HG03442 (cell line): Measurements from ENCODE around the gene SH3GL2.

ENCODE experiments used
- ATAC-seq: cut with Tn5 transposase; IDR thresholded peaks from one replicate; pipeline ENCODE4 v1.9.1; 2021; ENCODE audit warnings: mild to moderate bottlenecking, moderate library complexity; ENCODE audit not compliant: unreplicated experiment

Gene SH3GL2

DNA sequence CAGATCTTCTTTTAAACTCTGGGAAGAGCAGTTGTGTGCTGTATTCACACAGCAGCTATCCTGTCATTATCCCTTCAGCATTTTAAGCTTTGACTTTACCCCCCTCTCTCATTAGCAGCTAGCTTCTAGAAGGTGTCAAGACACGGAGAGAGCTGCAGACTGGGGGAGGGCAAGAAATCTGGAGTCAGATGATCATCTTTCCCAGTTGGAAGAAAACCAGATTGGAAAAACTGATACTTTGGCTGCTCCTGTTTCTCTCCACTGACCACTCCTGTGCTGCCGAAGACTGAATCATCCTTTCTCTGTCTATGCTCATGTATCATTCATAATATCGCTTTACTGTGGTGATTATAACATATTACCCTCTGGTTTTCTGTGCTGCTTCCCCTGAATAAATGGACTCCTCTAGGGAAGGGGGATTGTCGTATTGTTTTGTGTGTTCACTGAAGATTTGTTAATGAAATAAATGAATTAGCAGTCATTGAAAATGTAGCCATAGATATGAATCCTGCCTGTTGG, 75.1 kb downstream of the SH3GL2 start:
- ATAC-seq = no peak

DNA sequence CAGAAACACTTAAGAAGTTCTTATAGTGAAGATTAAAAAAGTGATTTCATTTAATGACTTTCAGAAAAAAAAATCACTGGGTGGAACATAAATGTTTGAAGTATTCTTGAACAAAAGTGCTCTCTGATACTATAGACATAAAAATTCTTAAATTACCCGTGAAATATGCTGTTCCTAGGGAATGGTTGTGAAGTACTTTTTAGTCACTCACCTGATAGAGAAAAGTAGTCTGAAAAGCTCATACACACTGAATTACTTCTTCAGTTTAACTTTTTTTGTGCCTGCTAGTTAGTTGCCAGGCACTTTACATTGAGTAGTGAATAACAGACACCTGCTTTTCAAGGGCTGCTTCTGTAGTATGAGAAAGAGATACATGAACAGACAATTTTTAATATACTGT, 78.0 kb downstream of the SH3GL2 start:
- no peak for ATAC-seq

DNA sequence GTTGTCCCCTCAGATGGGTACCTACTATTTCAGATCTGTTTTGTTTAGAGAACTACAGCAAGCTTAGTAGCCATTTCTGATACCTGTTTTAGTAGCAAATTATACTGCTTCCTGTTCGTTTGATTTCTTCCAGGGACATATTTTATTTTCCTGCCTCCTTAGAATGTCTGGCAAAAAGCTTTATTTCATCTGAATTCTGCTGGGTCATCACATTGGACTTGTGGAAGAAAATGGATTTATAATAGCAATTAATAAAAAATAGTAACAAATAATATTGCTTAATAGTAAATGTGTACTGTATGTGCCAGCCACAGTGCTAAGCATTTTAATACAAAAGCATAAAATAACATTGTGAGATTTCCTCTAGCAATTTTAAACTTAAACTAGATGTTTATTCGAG, 79.4 kb downstream of the SH3GL2 start:
- no peak for ATAC-seq

DNA sequence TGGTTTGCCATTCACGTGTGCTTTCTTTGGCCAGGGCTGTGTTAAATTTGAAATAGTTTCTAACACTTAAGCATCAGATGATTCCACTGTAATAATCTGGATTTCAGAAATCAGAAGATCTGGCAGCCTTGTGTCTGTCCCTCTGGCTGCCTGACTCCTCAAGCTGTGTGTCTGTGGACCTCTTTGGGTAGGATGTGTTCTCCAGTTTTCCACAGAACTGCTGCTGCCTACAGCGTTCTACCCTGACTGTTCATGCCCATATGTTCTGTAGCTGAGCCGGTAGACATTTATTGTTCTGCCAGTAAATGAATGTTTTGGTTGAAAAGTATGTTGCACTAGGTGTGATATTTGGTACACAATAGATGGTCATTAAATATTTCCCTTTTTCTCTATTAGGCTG, 81.3 kb downstream of the SH3GL2 start:
- ATAC-seq = no peak

DNA sequence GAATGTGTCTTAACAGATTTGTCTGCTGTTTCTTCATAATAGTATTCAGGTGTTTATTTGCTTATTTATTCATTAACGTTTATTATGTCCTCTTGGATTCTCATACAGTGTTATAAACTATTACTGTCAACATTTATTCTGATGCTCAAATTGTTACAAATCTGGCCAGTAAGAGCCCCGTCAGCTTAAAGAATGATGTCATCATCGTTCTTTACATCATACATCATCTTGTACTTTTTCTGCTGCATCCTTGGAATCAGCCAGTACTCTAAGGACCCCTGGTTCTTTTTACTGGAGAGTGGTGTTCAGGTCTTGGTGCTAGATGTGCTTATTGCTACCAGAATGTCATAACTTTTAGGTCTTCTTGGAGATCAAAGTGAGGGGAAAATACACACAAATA, 86.6 kb downstream of the SH3GL2 start:
- ATAC-seq = no peak

DNA sequence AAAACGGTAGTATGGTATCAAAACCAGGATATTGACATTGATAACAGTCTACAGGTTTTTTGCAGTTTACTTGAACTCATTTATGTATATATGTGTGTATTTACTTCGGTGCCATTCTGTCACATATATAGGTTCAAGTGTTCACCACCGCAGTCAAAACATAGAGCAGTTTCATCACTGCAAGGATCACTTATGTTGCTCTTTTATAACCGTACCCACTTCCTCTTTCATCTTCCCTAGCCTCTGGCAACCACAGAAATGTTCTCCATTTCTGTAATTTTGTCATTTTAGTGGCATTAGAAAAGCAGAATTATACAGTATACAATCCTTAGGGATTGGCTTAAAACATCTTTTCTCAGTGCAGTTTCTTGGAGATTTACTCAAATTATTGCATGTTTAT, 90.3 kb downstream of the SH3GL2 start:
- no peak for ATAC-seq

DNA sequence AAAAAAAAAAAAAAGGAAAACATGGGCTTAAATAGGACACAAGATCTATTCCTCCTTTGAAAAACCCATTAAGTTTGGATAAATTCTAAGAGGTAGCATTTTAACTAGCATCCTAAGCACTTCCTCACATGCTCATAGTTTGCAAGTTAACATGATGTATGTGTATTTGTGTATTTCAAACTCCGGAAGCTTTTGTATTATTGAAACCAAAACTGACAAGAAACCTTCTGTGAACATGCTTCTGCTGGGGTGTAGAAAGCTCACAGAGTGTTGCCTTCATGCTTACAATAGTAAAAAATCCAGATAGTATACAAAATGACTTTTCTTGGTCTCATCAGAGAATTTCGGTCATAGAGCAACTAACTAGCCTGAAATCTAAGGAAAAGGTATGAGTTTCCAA, 103.8 kb downstream of the SH3GL2 start:
- no peak for ATAC-seq

DNA sequence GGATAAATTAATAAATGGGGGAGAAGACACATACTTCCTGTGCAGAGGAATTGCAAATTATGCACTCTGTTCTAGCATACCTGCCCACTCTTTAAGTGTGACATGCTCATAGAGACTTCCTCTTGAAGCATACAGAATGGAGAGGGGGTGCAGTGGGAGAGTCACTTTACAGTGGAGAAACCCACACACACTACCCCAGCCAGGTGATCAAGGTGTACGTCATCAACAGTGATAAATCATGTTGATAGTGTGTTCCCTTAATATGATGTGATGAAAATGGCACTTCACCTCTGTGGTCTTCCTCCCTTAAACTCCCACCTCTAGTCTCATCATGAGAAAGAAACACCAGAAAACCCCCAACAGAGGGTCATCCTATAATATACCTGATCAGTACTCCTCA, 110.0 kb downstream of the SH3GL2 start:
- ATAC-seq = no peak

DNA sequence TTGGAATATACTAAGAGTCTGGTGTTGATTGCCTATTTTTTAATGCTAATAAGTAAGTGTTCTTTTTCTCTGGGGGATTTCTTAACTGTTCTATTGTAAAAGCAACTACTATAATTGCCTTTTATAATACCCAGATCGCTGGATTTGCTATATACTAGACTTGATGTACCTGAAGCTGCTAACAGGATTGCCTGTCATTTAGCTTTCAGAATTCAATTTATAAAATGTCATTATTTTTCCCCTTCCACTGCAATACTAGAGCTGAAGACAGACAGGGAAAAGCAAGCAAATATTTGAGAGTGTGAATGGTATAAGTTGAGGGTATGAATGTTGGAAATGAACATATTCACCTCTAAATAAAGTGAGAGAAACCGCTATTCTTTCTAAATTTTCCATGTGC, 115.5 kb downstream of the SH3GL2 start:
- ATAC-seq = no peak

DNA sequence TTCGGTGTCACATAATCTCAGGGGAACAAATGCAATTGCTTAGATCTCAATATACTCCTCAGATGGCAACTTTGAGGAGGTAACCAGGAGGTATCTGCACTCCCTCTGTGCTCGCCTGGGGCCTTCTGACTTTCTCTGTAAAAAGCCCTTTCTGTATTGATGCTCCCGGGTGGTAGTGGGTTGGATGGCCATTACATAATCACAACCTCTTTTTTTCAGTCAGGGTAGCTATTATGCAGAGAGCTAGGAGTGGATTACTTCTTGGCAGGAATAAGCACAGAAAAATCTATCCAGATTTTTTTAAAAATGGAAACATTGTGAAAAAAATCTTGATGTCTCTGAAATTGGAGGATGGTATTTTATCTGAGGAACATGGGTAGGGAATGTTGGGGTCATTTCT, 116.6 kb downstream of the SH3GL2 start:
- ATAC-seq = no peak

DNA sequence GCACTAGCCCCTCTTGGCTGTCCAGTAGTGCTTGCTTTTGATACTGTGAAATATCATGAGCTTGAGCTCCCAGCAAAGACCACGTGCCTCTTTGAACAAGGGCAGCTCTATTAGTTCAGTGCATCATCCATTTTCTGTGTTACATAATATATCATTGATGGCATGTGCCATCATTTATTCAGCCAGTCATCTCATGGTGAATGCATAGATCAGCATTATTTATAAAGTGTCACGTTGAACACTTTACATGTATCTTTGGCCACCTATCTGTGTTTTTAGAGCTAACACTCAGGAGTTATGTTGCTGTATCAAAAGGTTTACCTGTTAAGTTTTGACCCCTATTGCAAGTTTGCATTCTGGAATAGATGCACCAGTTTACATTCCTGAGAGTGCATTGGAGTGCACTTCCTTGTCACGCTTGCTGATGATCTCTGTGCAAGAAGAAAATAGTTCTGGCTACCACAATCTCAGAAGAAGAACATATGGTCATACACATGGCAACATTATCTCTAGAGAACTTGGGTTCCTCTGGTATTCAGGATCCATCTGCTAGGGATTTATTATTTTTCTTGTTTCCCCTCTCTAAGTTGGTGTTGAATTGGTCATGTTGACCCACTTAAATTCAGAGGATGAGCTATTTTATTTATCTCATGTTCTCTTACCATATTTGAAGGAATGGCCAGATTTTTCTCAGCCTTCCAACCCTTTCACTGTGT, 120.9 kb downstream of the SH3GL2 start:
- ATAC-seq = no peak

DNA sequence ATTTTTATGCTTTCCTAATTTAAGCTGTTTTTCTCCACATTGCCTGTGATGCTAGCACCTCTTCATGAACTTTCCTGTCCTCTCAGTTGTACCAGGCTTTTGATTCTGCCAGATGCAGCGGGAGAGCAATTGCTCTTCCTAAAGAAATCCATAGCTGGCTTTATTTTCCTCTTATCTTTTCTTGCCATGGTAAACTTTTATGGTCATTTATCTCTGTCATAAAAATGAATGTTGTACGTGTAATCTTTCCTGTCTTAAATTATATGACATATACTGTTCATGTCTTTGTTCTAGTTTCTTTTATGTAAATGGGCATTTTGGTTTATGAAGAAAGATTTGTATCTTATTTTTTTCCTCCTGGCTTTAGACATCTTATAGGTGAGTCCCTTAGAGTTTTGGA, 127.5 kb downstream of the SH3GL2 start:
- no peak for ATAC-seq

DNA sequence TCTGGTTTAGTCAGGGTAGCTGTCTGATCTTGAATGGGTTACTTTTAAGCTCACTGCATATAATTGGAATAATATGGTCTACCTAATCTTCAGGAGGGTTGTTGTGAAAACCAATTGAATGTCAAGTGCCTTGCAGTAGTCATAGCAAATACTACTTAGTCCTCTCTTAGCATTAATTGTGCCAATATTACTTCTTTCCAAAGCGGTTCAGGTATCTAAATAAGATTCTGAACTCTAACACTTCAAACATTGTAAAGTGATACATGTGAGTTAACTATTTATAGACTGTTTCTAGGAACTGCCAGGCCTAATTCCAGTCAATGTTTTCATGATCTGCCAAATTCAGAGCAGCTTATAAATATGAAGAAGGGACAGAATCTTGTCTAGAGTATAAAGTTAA, 140.2 kb downstream of the SH3GL2 start:
- ATAC-seq = no peak

DNA sequence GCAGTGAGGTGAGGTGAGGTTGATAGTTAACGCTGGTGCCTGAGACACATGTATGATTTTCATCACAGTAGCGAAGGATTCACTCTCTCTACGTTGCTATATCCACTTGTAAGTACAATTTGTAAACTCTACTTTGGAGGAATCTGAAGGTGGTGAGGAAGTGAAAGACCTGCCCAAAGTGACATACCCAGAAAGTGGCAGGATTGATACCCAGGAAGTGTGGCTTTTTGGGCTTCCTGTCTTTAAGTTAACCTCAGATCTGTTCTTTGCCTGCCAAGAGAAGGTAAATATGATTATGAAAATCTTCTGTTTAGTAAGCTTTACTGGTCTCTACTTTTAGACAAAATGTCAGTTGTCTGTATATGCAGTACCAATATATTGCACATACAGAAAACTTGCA, 143.1 kb downstream of the SH3GL2 start:
- no peak for ATAC-seq

DNA sequence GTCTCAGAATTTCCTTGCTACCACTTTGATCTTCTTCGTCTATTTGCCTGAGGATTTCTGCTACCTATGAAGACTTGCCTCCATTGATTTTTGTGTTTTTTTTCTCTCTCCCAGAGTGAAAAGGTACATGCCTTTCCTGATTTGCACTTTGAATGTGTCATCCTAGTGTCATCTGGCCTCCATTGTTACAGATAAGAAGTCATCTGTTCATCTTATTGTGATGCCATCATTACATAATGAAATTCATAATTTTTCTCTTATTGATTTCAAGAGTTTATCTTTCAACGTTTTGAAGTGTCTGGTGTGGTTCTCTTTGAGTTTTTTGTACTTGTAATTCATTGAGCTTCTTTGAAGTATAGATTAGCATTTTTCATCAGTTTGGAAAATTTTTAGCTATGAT, 144.8 kb downstream of the SH3GL2 start:
- ATAC-seq = no peak

DNA sequence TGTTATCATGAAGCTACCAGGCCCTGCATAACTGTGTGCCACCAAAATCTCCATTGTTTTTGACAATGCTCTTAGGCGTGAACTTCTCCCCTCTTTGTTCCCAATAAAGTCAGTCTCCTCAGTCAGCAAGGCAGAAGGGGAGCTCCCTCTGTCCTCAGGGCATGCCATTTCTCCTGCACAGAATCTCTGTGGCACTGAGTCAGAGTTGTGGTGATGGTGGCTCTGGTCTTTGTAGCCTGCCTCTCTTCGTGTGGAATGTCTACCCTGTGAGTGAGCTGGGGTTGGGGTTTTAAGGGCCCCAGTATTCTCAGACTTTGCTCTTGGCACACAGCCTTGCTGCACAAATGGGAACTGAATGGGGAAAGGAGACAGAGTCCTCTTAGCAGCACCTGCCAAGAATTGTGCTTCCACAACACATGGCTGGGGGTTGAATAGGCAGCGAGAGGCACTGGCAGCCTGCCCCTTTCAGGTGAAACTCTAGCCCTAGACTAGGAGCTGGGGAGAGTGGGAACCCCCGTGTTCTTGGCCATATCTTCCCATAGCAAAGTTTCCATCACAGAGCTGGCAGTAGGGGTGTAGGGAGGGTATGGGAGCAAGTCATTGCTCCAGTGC, 146.6 kb downstream of the SH3GL2 start:
- no peak for ATAC-seq

DNA sequence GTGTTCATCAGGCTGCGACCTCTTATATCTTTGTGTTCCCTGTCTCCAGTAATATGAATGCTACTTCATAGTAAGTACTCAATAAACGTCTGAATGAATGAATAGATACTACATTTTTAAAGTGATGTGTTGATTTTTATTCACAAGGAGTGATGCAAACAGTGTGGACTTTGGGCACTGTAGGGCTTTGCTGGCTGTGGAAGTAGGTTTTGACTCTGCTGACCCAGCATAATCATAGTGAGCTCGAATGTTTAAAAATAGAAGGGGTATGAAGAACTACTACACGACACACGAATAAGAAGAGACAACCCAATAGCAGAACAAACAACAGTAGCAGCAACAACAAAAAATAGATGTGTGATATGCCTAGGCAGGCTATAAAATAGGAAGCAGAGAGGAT, 147.4 kb downstream of the SH3GL2 start:
- no peak for ATAC-seq

DNA sequence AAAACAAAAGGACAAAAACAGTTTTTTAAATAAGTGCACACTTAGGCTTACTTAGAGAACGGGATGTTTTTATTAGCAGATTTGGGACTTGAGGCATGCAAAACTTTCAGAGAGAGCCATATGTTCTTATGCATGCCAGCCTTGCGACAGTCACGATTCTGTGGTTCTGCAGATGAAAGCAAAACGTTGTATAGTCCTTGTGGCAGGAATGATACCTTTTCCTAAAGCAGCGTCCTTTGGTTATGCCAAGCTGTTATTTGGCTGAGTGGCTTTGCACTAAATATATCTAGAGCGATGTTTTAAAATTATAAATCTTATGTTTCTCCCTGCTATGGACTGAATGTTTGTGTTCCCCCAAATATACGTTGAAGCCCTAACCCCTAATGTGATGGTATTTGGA, 152.0 kb downstream of the SH3GL2 start:
- no peak for ATAC-seq

DNA sequence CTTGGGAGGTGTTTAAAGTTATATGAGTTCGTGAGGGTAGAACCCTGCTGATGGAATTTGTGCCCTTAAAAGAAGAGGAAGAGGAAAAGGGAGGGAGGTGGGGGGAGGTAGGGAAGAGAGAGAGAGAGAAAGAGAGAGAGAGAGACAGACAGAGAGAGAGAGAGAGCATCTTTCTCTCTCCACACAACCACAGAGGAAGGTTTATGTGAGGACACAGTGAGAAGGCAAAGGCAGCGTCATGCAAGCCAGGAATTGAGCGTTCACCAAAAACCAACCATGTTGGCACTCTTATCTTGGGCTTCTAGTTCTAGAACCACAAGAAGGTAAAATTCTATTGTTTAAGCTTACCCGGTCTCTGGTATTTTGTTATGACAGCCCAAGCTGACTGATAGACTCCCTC, 152.4 kb downstream of the SH3GL2 start:
- ATAC-seq = no peak

DNA sequence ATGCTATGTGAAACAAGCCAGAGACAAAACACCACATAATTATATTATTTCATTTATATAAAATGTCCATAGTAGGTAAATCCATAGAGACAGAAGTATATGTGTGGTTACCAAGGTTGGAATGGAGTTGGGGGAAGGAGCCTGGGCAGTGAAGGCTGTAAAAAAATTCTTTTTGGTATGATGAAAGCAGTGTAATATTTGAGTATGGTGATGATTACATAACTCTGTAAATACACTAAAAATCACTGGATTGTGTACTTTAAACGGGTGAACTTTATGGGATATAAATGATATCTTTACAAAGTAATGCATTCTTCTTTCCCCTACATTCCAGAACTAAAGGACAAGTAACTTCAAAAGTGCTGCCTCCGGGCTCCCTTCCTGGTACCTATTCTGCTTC, 155.8 kb downstream of the SH3GL2 start:
- no peak for ATAC-seq

DNA sequence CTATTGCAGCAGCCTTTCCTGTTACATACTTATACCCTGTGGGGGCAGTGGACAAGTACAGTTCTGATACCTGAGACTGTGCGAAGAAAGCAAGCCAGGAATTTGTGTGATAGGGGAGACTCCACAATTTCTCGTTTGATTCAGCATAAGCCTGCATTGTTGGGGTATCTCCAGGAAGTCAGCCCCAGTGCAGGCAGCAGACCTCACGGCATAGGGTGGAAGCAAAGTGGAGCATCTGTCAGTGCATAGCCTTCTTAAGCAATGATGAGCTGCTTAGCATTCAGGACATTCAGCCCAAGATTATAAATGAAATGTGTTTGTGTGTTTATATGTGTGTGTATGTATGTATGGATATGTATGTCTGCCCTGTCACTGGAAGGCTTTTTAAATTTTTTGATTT, 157.0 kb downstream of the SH3GL2 start:
- no peak for ATAC-seq

DNA sequence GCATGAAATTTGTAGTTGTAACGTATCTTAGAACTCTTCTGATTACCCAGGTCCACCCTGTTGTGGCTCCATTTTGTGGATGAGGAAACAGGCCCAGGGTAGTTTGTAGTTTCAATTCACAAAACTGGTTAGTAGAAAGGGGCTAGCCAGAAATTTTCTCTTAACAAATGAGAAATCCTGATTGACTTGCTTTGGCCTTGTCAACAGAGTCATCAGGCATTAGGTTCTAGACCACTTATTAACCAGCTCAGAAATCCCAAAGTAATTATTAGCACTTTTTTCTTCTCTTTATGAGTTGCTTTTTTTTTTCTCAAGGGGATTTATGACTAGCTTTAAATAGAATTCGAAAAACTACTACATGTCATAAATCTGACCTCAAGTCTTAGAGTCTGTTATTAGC, 160.2 kb downstream of the SH3GL2 start:
- no peak for ATAC-seq

DNA sequence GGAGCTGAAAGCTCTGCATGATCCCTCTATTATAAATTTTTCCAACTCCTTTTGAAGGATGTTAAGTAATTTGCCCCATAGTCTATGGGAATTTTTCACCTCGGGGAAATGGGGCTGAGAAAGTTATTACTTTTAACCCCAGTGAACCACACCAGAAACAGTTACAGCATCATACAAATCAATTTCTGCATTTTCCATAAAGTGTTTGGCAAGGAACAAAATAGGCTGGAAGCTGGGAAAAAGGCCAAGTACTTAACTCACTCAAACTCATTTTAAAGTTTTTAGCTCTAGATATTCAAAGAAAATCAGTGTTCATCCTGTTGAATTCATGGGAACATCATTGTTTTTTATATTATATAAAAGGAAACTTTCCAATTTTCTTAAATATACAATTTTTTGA, 160.9 kb downstream of the SH3GL2 start:
- no peak for ATAC-seq
